ENCODE measurements around the gene CEP164.

DNA sequence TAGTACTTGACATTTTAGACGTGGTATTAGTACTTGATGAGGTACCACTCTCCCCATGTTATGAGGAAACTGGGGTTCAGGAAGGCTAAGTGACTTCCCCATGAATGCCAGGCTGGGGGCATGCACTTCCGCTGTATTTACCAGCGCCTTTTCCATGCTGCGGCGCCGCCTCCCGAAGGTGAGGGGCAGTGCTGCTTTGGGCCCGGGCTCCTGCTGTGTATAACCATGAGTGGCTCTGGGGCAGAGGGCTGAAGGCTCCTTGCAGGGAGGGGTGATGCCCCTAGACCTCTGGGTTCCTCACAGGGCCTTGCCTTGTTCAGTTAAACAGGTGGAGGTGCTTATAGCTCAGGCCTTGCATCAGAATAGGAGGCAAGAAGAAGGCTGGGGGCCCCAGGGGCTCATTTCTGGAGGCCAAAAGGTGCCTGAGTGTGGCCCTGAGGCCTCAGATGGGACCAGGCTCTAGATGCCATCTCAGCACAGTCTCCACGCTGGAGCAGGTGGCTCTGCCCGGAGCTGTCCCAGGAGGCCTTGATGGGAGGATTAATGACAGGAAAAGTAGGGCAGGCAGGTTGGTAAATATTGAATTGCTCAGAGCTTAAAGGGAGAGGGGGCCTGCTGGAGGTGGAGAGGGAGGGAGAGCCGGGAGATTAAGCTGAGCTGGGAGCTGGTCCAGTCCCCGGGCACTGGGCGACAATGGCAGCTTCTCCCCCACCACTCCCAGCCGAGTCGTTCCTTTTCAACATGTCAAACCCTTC is 129.6 kb downstream of the CEP164 start:
- TF ChIP-seq, protein P1, sequence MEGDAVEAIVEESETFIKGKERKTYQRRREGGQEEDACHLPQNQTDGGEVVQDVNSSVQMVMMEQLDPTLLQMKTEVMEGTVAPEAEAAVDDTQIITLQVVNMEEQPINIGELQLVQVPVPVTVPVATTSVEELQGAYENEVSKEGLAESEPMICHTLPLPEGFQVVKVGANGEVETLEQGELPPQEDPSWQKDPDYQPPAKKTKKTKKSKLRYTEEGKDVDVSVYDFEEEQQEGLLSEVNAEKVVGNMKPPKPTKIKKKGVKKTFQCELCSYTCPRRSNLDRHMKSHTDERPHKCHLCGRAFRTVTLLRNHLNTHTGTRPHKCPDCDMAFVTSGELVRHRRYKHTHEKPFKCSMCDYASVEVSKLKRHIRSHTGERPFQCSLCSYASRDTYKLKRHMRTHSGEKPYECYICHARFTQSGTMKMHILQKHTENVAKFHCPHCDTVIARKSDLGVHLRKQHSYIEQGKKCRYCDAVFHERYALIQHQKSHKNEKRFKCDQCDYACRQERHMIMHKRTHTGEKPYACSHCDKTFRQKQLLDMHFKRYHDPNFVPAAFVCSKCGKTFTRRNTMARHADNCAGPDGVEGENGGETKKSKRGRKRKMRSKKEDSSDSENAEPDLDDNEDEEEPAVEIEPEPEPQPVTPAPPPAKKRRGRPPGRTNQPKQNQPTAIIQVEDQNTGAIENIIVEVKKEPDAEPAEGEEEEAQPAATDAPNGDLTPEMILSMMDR (IDR thresholded peaks at IDR 0.05; ENCODE audit: low read depth, low read length, poor library complexity, severe bottlenecking), result no peak
- no peak for TF ChIP-seq EZH2phosphoT487 (IDR thresholded peaks at IDR 0.05; ENCODE audit: borderline replicate concordance, low read length)
